Activated naive CD4-positive, alpha-beta T cell treated with anti-CD3 and anti-CD28 coated beads, Interleukin-2, amount 50 U/mL, for 24 hours (primary cell): Measurements from ENCODE around the gene BANP.
"Not testable (repeated sequence)": the region's sequence is repeated elsewhere in the genome, so short reads cannot be mapped to it uniquely, and the experiment has no call there.

ENCODE experiments used
- H3K27ac Mint-ChIP-seq: one replicate; pipeline ENCODE4 v1.8.0; 2021; ENCODE audit warnings: mild to moderate bottlenecking, mixed read lengths
- H3K27me3 Mint-ChIP-seq: one replicate; pipeline ENCODE4 v1.8.0; 2021; ENCODE audit warnings: mixed read lengths
- H3K36me3 Mint-ChIP-seq: one replicate; pipeline ENCODE4 v1.8.0; 2021; ENCODE audit warnings: mixed read lengths
- H3K4me1 Mint-ChIP-seq: one replicate; pipeline ENCODE4 v1.8.0; 2021; ENCODE audit warnings: mixed read lengths
- H3K4me3 Mint-ChIP-seq: one replicate; pipeline ENCODE4 v1.8.0; 2021; ENCODE audit warnings: mild to moderate bottlenecking, mixed read lengths
- H3K9me3 Mint-ChIP-seq: one replicate; pipeline ENCODE4 v1.8.0; 2021; ENCODE audit warnings: mixed read lengths

Gene BANP

GRCh38 chr16:87985493-87985892, 34.3 kb downstream of the BANP start:
- H3K27me3 Mint-ChIP-seq, H3K9me3 Mint-ChIP-seq: not testable (repeated sequence)
- Mint-ChIP-seq H3K4me3 (peak overlapping the region; percentile 80), H3K27ac (peak overlapping the region; percentile 98), H3K4me1 (peaks cover 58% of the 10 kb centered on the region), H3K36me3 (peaks cover 33% of the 10 kb centered on the region)

GRCh38 chr16:87986361-87986849, 35.2 kb downstream of the BANP start:
- not testable (repeated sequence) for H3K27me3 Mint-ChIP-seq, H3K9me3 Mint-ChIP-seq
- peak overlapping the region; percentile 80 for H3K4me3 Mint-ChIP-seq
- peak overlapping the region; percentile 98 for H3K27ac Mint-ChIP-seq
- peaks cover 29% of the 10 kb centered on the region for H3K36me3 Mint-ChIP-seq
- H3K4me1 Mint-ChIP-seq = peaks cover 51% of the 10 kb centered on the region

GRCh38 chr16:87988596-87988995, 37.4 kb downstream of the BANP start:
- peaks cover 24% of the 10 kb centered on the region for H3K36me3 Mint-ChIP-seq
- H3K4me3 Mint-ChIP-seq, H3K27me3 Mint-ChIP-seq, H3K9me3 Mint-ChIP-seq, H3K27ac Mint-ChIP-seq: not testable (repeated sequence)
- H3K4me1 Mint-ChIP-seq = peaks cover 33% of the 10 kb centered on the region

GRCh38 chr16:87990254-87990653, 39.0 kb downstream of the BANP start:
- Mint-ChIP-seq H3K4me1 (peaks cover 18% of the 10 kb centered on the region), H3K36me3 (peaks cover 18% of the 10 kb centered on the region)
- H3K27me3 Mint-ChIP-seq, H3K27ac Mint-ChIP-seq, H3K4me3 Mint-ChIP-seq, H3K9me3 Mint-ChIP-seq: not testable (repeated sequence)

GRCh38 chr16:87992142-87992541, 40.9 kb downstream of the BANP start:
- H3K27ac Mint-ChIP-seq, H3K27me3 Mint-ChIP-seq, H3K9me3 Mint-ChIP-seq, H3K4me1 Mint-ChIP-seq, H3K4me3 Mint-ChIP-seq, H3K36me3 Mint-ChIP-seq: not testable (repeated sequence)

GRCh38 chr16:87993901-87994300, 42.7 kb downstream of the BANP start:
- Mint-ChIP-seq H3K27me3 (no peaks in the 10 kb centered on the region), H3K4me1 (peaks cover 9% of the 10 kb centered on the region), H3K27ac (no peak overlapping the region), H3K4me3 (no peak overlapping the region), H3K9me3 (no peaks in the 10 kb centered on the region), H3K36me3 (peaks cover 6% of the 10 kb centered on the region)

GRCh38 chr16:87995644-87996043, 44.4 kb downstream of the BANP start:
- Mint-ChIP-seq H3K27ac (no peak overlapping the region), H3K36me3 (peaks cover 3% of the 10 kb centered on the region), H3K27me3 (no peaks in the 10 kb centered on the region), H3K4me1 (peaks cover 9% of the 10 kb centered on the region), H3K9me3 (no peaks in the 10 kb centered on the region), H3K4me3 (no peak overlapping the region)

GRCh38 chr16:87996962-87997880, 46.0 kb downstream of the BANP start:
- no peak overlapping the region for H3K4me3 Mint-ChIP-seq
- H3K9me3 Mint-ChIP-seq = no peaks in the 10 kb centered on the region
- no peak overlapping the region for H3K27ac Mint-ChIP-seq
- no peaks in the 10 kb centered on the region for H3K27me3 Mint-ChIP-seq
- H3K4me1 Mint-ChIP-seq = peaks cover 7% of the 10 kb centered on the region
- peaks cover 3% of the 10 kb centered on the region for H3K36me3 Mint-ChIP-seq

- H3K9me3 Mint-ChIP-seq, H3K36me3 Mint-ChIP-seq, H3K4me3 Mint-ChIP-seq, H3K27me3 Mint-ChIP-seq, H3K27ac Mint-ChIP-seq: not testable (repeated sequence)
- peaks cover 11% of the 10 kb centered on the region for H3K4me1 Mint-ChIP-seq
Measured at GRCh38 chr16:87998184-87998793, 47.1 kb downstream of the BANP start.

- H3K9me3 Mint-ChIP-seq, H3K36me3 Mint-ChIP-seq, H3K4me3 Mint-ChIP-seq, H3K27me3 Mint-ChIP-seq, H3K27ac Mint-ChIP-seq: not testable (repeated sequence)
- peaks cover 11% of the 10 kb centered on the region for H3K4me1 Mint-ChIP-seq
Measured at GRCh38 chr16:87998992-87999391, 47.8 kb downstream of the BANP start.

- no peaks in the 10 kb centered on the region for H3K27me3 Mint-ChIP-seq
- no peak overlapping the region for H3K27ac Mint-ChIP-seq
- H3K9me3 Mint-ChIP-seq = no peaks in the 10 kb centered on the region
- H3K4me3 Mint-ChIP-seq = no peak overlapping the region
- H3K36me3 Mint-ChIP-seq = peaks cover 8% of the 10 kb centered on the region
- H3K4me1 Mint-ChIP-seq = peaks cover 9% of the 10 kb centered on the region
Measured at GRCh38 chr16:88002211-88002610, 51.0 kb downstream of the BANP start.

- Mint-ChIP-seq H3K9me3 (no peaks in the 10 kb centered on the region), H3K27me3 (no peaks in the 10 kb centered on the region), H3K4me3 (no peak overlapping the region), H3K27ac (no peak overlapping the region), H3K36me3 (peaks cover 12% of the 10 kb centered on the region), H3K4me1 (peaks cover 5% of the 10 kb centered on the region)
Measured at GRCh38 chr16:88002749-88003148, 51.5 kb downstream of the BANP start.

- peaks cover 5% of the 10 kb centered on the region for H3K4me1 Mint-ChIP-seq
Measured at GRCh38 chr16:88003316-88003715, 52.1 kb downstream of the BANP start.

GRCh38 chr16:88003736-88004135, 52.5 kb downstream of the BANP start:
- Mint-ChIP-seq H3K27ac (no peak overlapping the region), H3K4me3 (no peak overlapping the region), H3K36me3 (peaks cover 12% of the 10 kb centered on the region), H3K9me3 (no peaks in the 10 kb centered on the region), H3K27me3 (no peaks in the 10 kb centered on the region), H3K4me1 (peaks cover 5% of the 10 kb centered on the region)

More at GRCh38 chr16:88003316-88003715, 52.1 kb downstream of the BANP start:
- no peak overlapping the region for H3K4me3 Mint-ChIP-seq
- H3K9me3 Mint-ChIP-seq = no peaks in the 10 kb centered on the region
- no peak overlapping the region for H3K27ac Mint-ChIP-seq
- H3K27me3 Mint-ChIP-seq = no peaks in the 10 kb centered on the region
- H3K36me3 Mint-ChIP-seq = peaks cover 12% of the 10 kb centered on the region

- H3K4me1 Mint-ChIP-seq = peaks cover 5% of the 10 kb centered on the region
- no peaks in the 10 kb centered on the region for H3K9me3 Mint-ChIP-seq
- no peak overlapping the region for H3K4me3 Mint-ChIP-seq
- H3K36me3 Mint-ChIP-seq = peaks cover 12% of the 10 kb centered on the region
- H3K27ac Mint-ChIP-seq = no peak overlapping the region
- no peaks in the 10 kb centered on the region for H3K27me3 Mint-ChIP-seq
Measured at GRCh38 chr16:88004391-88004790, 53.2 kb downstream of the BANP start.

GRCh38 chr16:88005181-88005581, 53.9 kb downstream of the BANP start:
- Mint-ChIP-seq H3K27me3 (no peaks in the 10 kb centered on the region), H3K27ac (no peak overlapping the region), H3K36me3 (peaks cover 15% of the 10 kb centered on the region), H3K4me1 (peaks cover 10% of the 10 kb centered on the region), H3K4me3 (no peak overlapping the region), H3K9me3 (no peaks in the 10 kb centered on the region)
